SK-N-SH treated with all-trans-retinoic acid at 6 μM for 48 hours (cell line): ENCODE data around the gene NOLC1.

Source experiments
- ATAC-seq: fragments of 200-7000 bp; cut with Tn5 transposase; 3 replicates; pipeline ENCODE4 v1.9.1; 2020; ENCODE audit warnings: mild to moderate bottlenecking, moderate library complexity
- ARNTL ChIP-seq: fragments of 450-650 bp; formaldehyde crosslinking; IDR thresholded peaks from 2 replicates; pipeline ENCODE4 v1.5.0; 2020; ENCODE audit warnings: low read depth, mild to moderate bottlenecking, moderate library complexity, borderline replicate concordance
- BACH2 ChIP-seq: fragments of 250-450 bp; sonication (Bioruptor Pico); IDR thresholded peaks from 2 replicates; pipeline ENCODE4 v1.9.0; 2021; ENCODE audit warnings: mild to moderate bottlenecking, borderline replicate concordance
- CSDC2 ChIP-seq: fragments of 250-450 bp; sonication (Bioruptor Pico); IDR thresholded peaks from 2 replicates; pipeline ENCODE4 v1.5.0; 2020; ENCODE audit warnings: mild to moderate bottlenecking, moderate library complexity
- ESRRG ChIP-seq: fragments of 250-450 bp; sonication (Bioruptor Pico); IDR thresholded peaks from 2 replicates; pipeline ENCODE4 v1.6.1; 2021; ENCODE audit warnings: mild to moderate bottlenecking
- GLIS3 ChIP-seq: fragments of 250-450 bp; sonication (Bioruptor Pico); IDR thresholded peaks from 2 replicates; pipeline ENCODE4 v1.5.0; 2020; ENCODE audit warnings: mild to moderate bottlenecking, moderate library complexity
- ISL1 ChIP-seq: fragments of 250-450 bp; sonication (Bioruptor Pico); IDR thresholded peaks from 2 replicates; pipeline ENCODE4 v2.1.2; 2022; ENCODE audit warnings: mild to moderate bottlenecking, moderate library complexity
- OSR1 ChIP-seq: fragments of 250-450 bp; sonication (Bioruptor Pico); IDR thresholded peaks from 2 replicates; pipeline ENCODE4 v1.8.0; 2022; ENCODE audit warnings: moderate library complexity, mild to moderate bottlenecking, inconsistent platforms
- PPARA ChIP-seq: fragments of 250-450 bp; sonication (Bioruptor Pico); IDR thresholded peaks from 2 replicates; pipeline ENCODE4 v1.5.0; 2020; ENCODE audit warnings: mild to moderate bottlenecking, borderline replicate concordance
- RARB ChIP-seq: fragments of 250-450 bp; sonication (Bioruptor Pico); IDR thresholded peaks from 2 replicates; pipeline ENCODE4 v1.8.0; 2021; ENCODE audit warnings: mild to moderate bottlenecking, moderate library complexity
- SNAI2 ChIP-seq: fragments of 250-450 bp; sonication (Bioruptor Pico); IDR thresholded peaks from 2 replicates; pipeline ENCODE4 v1.5.0; 2020; ENCODE audit warnings: mild to moderate bottlenecking, moderate library complexity
- TCF4 ChIP-seq: fragments of 250-450 bp; sonication (Bioruptor Pico); IDR thresholded peaks from 2 replicates; pipeline ENCODE4 v1.8.0; 2021; ENCODE audit warnings: mild to moderate bottlenecking, moderate library complexity, borderline replicate concordance
- TOX ChIP-seq: fragments of 250-450 bp; sonication (Bioruptor Pico); IDR thresholded peaks from 2 replicates; pipeline ENCODE4 v1.8.0; 2021; ENCODE audit warnings: mild to moderate bottlenecking, moderate library complexity, borderline replicate concordance
- ZC3H10 ChIP-seq: fragments of 250-450 bp; sonication (Bioruptor Pico); IDR thresholded peaks from 2 replicates; pipeline ENCODE4 v1.5.1; 2021; ENCODE audit warnings: mild to moderate bottlenecking, moderate library complexity
- ZFP3 ChIP-seq: fragments of 250-450 bp; sonication (Bioruptor Pico); IDR thresholded peaks from 2 replicates; pipeline ENCODE4 v1.5.0; 2020; ENCODE audit warnings: mild to moderate bottlenecking, moderate library complexity
- ZFP30 ChIP-seq: fragments of 450-650 bp; formaldehyde crosslinking; IDR thresholded peaks from 2 replicates; pipeline ENCODE4 v1.5.0; 2022; ENCODE audit warnings: mild to moderate bottlenecking, moderate library complexity
- ZNF70 ChIP-seq: fragments of 450-650 bp; formaldehyde crosslinking; IDR thresholded peaks from 2 replicates; pipeline ENCODE4 v1.5.0; 2020; ENCODE audit warnings: mild to moderate bottlenecking, moderate library complexity
- ZNF8 ChIP-seq: fragments of 450-650 bp; formaldehyde crosslinking; IDR thresholded peaks from 2 replicates; pipeline ENCODE4 v1.5.0; 2020; ENCODE audit warnings: mild to moderate bottlenecking, moderate library complexity
- TF ChIP-seq, protein P1 (sequence below): fragments of 250-450 bp; sonication (Bioruptor Pico); IDR thresholded peaks from 2 replicates; pipeline ENCODE4 v1.5.0; 2020; ENCODE audit warnings: mild to moderate bottlenecking, moderate library complexity
- TF ChIP-seq, protein P2 (sequence below): fragments of 250-450 bp; sonication (Bioruptor Pico); IDR thresholded peaks from 2 replicates; pipeline ENCODE4 v1.5.1; 2020; ENCODE audit warnings: low read depth, mild to moderate bottlenecking, moderate library complexity
- TF ChIP-seq, protein P3 (sequence below): fragments of 250-450 bp; sonication (Bioruptor Pico); IDR thresholded peaks from 2 replicates; pipeline ENCODE4 v1.5.1; 2021; ENCODE audit warnings: mild to moderate bottlenecking, moderate library complexity
- TF ChIP-seq, protein P4 (sequence below): fragments of 250-450 bp; sonication (Bioruptor Pico); IDR thresholded peaks from 2 replicates; pipeline ENCODE4 v1.8.0; 2020; ENCODE audit warnings: mild to moderate bottlenecking, moderate library complexity, borderline replicate concordance
- TF ChIP-seq, protein P5 (sequence below): fragments of 250-450 bp; sonication (Bioruptor Pico); IDR thresholded peaks from 2 replicates; pipeline ENCODE4 v1.8.0; 2021; ENCODE audit warnings: low read depth, mild to moderate bottlenecking, moderate library complexity, borderline replicate concordance

NOLC1 gene

DNA sequence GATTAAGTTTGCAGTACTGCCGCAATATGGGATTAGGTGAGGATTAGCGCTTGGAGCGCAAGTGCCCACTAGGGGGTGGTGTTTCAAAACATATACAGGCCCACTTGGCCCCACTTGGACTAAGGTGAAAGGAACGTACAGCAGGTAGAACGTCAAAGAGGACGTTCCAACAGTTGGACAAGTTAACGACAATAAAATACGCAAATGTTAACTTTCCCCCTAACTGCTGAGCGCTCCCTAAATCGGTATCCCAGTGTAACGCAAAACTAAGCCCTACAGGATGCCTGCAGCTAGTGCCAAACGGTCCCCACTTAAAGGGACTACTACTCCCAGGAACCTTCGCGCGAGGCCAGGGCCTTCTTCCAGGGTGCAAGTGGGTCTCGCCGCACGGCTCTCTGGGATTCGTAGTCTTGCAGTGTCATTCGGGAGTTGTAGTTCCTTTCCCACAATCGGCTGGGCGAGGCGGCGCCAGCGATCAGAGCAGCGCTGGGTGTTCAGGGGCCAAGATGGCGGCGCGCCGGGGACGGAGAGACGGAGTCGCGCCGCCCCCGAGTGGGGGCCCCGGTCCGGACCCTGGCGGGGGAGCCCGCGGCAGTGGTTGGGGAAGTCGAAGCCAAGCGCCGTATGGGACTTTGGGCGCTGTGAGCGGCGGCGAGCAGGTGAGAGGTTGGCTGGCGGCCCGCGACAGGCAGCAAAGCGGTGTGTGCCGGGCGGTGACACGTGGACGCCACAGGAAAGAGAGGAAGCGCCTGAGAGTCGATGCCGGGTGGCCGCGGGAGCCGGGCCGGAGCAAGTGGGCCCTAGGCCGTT, 19.4 kb upstream of the NOLC1 start, which contains the start of gene PPRC1:
Gene PPRC1, plus strand, starts transcription at position 478 of the 810 bp plus-strand sequence. Its CDS starts 29 bp downstream, at position 507.
- TF ChIP-seq RARB (CRISPR knock-in tag) (no peak), ZNF8 (CRISPR knock-in tag) (no peak), SNAI2 (CRISPR knock-in tag) (peak; percentile 58; the same call in 1 of the 2 replicates), TCF4 (CRISPR knock-in tag) (no peak)
- TF ChIP-seq, protein P1, sequence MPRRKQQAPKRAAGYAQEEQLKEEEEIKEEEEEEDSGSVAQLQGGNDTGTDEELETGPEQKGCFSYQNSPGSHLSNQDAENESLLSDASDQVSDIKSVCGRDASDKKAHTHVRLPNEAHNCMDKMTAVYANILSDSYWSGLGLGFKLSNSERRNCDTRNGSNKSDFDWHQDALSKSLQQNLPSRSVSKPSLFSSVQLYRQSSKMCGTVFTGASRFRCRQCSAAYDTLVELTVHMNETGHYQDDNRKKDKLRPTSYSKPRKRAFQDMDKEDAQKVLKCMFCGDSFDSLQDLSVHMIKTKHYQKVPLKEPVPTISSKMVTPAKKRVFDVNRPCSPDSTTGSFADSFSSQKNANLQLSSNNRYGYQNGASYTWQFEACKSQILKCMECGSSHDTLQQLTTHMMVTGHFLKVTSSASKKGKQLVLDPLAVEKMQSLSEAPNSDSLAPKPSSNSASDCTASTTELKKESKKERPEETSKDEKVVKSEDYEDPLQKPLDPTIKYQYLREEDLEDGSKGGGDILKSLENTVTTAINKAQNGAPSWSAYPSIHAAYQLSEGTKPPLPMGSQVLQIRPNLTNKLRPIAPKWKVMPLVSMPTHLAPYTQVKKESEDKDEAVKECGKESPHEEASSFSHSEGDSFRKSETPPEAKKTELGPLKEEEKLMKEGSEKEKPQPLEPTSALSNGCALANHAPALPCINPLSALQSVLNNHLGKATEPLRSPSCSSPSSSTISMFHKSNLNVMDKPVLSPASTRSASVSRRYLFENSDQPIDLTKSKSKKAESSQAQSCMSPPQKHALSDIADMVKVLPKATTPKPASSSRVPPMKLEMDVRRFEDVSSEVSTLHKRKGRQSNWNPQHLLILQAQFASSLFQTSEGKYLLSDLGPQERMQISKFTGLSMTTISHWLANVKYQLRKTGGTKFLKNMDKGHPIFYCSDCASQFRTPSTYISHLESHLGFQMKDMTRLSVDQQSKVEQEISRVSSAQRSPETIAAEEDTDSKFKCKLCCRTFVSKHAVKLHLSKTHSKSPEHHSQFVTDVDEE (CRISPR knock-in tag), result peak; percentile 40
- ATAC-seq, result peak; percentile 96

DNA sequence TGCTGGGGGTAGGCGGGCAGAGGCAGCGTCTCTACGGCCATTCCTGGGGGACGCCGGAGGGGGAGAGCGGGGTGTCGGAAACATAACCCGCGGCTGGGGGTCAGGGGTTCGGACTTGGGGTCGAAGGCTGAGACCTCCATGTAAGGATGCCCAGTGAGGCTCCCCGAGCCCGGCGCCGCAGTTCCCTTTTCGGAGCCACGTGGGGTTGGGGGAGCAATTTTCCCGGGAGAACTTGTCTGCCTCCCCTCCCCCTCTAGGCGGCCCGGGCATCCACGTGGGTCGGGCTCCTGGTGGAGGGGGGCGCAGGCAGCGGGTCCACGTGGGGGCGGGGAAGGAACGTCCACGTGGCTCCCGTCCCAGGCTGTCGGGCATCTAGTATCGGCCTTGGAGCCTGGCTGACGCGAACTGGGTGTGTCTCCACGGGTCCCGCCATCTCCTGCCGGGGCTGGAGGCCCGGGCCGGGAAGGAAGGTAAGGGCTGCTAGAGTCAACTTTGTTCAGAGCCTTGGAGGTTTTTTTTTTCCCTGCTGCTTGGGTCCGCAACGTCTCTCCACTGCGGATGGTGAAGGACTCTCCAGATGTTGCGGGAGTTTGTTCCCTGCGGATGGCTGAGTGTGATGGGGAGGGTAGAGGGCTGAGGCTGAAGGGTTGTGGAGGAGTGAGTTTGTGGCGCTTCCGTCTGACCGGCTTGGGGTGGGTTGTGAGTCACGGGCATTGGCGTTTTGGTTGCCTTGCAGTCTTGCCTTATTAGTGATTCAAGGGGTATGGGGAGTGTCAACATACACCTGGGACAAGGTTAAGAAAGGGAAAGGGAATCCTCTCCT, 18.6 kb upstream of the NOLC1 start:
- TF ChIP-seq RARB (CRISPR knock-in tag) (no peak), ZNF8 (CRISPR knock-in tag) (no peak), ARNTL (CRISPR knock-in tag) (no peak)
- TF ChIP-seq, protein P1 (CRISPR knock-in tag), result no peak
- TF ChIP-seq, protein P2, sequence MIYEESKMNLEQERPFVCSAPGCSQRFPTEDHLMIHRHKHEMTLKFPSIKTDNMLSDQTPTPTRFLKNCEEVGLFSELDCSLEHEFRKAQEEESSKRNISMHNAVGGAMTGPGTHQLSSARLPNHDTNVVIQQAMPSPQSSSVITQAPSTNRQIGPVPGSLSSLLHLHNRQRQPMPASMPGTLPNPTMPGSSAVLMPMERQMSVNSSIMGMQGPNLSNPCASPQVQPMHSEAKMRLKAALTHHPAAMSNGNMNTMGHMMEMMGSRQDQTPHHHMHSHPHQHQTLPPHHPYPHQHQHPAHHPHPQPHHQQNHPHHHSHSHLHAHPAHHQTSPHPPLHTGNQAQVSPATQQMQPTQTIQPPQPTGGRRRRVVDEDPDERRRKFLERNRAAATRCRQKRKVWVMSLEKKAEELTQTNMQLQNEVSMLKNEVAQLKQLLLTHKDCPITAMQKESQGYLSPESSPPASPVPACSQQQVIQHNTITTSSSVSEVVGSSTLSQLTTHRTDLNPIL, result no peak
- peak; percentile 65 for ATAC-seq

DNA sequence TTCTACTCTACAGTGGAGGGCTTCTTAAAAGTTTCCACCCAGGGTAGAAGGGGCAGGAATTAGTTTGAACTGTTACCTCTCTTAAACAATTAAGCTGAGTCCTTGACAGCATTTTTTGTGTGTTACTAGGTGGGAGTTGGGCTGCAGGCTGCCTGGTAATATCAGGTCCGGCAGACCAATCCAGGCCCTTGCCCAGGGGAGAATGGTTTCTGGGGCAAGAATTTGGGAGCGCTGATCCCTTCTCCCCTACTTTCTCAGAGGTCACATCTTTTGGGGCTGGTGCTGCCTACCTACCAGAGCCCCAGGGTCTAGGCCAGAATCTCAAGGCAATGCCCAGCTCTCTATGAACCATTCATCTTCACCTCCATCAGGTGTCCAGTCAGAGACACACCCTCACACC, 17.8 kb upstream of the NOLC1 start:
- TF ChIP-seq CSDC2 (CRISPR knock-in tag), result no peak
- TF ChIP-seq, protein P3, sequence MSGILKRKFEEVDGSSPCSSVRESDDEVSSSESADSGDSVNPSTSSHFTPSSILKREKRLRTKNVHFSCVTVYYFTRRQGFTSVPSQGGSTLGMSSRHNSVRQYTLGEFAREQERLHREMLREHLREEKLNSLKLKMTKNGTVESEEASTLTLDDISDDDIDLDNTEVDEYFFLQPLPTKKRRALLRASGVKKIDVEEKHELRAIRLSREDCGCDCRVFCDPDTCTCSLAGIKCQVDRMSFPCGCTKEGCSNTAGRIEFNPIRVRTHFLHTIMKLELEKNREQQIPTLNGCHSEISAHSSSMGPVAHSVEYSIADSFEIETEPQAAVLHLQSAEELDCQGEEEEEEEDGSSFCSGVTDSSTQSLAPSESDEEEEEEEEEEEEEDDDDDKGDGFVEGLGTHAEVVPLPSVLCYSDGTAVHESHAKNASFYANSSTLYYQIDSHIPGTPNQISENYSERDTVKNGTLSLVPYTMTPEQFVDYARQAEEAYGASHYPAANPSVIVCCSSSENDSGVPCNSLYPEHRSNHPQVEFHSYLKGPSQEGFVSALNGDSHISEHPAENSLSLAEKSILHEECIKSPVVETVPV (CRISPR knock-in tag), result no peak
- TF ChIP-seq, protein P4, sequence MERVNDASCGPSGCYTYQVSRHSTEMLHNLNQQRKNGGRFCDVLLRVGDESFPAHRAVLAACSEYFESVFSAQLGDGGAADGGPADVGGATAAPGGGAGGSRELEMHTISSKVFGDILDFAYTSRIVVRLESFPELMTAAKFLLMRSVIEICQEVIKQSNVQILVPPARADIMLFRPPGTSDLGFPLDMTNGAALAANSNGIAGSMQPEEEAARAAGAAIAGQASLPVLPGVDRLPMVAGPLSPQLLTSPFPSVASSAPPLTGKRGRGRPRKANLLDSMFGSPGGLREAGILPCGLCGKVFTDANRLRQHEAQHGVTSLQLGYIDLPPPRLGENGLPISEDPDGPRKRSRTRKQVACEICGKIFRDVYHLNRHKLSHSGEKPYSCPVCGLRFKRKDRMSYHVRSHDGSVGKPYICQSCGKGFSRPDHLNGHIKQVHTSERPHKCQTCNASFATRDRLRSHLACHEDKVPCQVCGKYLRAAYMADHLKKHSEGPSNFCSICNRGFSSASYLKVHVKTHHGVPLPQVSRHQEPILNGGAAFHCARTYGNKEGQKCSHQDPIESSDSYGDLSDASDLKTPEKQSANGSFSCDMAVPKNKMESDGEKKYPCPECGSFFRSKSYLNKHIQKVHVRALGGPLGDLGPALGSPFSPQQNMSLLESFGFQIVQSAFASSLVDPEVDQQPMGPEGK, result no peak
- TF ChIP-seq GLIS3 (CRISPR knock-in tag), result no peak
- no peak for TF ChIP-seq ZNF70
- TF ChIP-seq ZFP3 (CRISPR knock-in tag), result no peak
- TF ChIP-seq ISL1, result no peak
- no peak for TF ChIP-seq ZFP30
- TF ChIP-seq, protein P5, sequence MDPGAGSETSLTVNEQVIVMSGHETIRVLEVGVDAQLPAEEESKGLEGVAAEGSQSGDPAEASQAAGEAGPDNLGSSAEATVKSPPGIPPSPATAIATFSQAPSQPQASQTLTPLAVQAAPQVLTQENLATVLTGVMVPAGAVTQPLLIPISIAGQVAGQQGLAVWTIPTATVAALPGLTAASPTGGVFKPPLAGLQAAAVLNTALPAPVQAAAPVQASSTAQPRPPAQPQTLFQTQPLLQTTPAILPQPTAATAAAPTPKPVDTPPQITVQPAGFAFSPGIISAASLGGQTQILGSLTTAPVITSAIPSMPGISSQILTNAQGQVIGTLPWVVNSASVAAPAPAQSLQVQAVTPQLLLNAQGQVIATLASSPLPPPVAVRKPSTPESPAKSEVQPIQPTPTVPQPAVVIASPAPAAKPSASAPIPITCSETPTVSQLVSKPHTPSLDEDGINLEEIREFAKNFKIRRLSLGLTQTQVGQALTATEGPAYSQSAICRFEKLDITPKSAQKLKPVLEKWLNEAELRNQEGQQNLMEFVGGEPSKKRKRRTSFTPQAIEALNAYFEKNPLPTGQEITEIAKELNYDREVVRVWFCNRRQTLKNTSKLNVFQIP, result no peak
- no peak for TF ChIP-seq ZC3H10 (CRISPR knock-in tag)
- TF ChIP-seq RARB (CRISPR knock-in tag), result no peak
- TF ChIP-seq ARNTL (CRISPR knock-in tag), result no peak
- TF ChIP-seq TOX, result no peak
- no peak for TF ChIP-seq BACH2
- no peak for TF ChIP-seq OSR1
- TF ChIP-seq ESRRG (CRISPR knock-in tag), result no peak
- TF ChIP-seq, protein P2, result no peak
- TF ChIP-seq ZNF8 (CRISPR knock-in tag), result no peak
- TF ChIP-seq PPARA (CRISPR knock-in tag), result no peak
- no peak for ATAC-seq
